ENCODE data around the gene DCDC2C.

DCDC2C gene

GRCh38 chr2:3731829-3732228 is 28.5 kb downstream of the DCDC2C start:
- no peak overlapping the region for H3K4me3 ChIP-seq (replicated peaks in 1 of 2; ENCODE audit: low read depth in 2 of 2, low read length in 2 of 2)
- DNase-seq (ENCODE audit: low read depth in 2 of 2), result no peak
- no peak for TF ChIP-seq CTCF (IDR thresholded peaks at IDR 0.05; ENCODE audit: low read depth, low read length)

- no peak for DNase-seq (ENCODE audit: low read depth in 2 of 2)
- no peak for TF ChIP-seq CTCF (IDR thresholded peaks at IDR 0.05; ENCODE audit: low read depth, low read length)
- H3K4me3 ChIP-seq (replicated peaks in 1 of 2; ENCODE audit: low read depth in 2 of 2, low read length in 2 of 2), result no peak overlapping the region
Observed at GRCh38 chr2:3736112-3736511, 32.7 kb downstream of the DCDC2C start.

GRCh38 chr2:3737128-3737527 is 33.8 kb downstream of the DCDC2C start:
- TF ChIP-seq CTCF (IDR thresholded peaks at IDR 0.05; ENCODE audit: low read depth, low read length), result no peak
- DNase-seq (ENCODE audit: low read depth in 2 of 2), result no peak

GRCh38 chr2:3738454-3738853 is 35.1 kb downstream of the DCDC2C start:
- DNase-seq (ENCODE audit: low read depth in 2 of 2), result peak; percentile 3 to 41
- TF ChIP-seq CTCF (IDR thresholded peaks at IDR 0.05; ENCODE audit: low read depth, low read length), result peak; percentile 23
- H3K4me3 ChIP-seq (replicated peaks in 1 of 2; ENCODE audit: low read depth in 2 of 2, low read length in 2 of 2), result no peak overlapping the region

More at GRCh38 chr2:3737128-3737527, 33.8 kb downstream of the DCDC2C start:
- no peak overlapping the region for H3K4me3 ChIP-seq (replicated peaks in 1 of 2; ENCODE audit: low read depth in 2 of 2, low read length in 2 of 2)

GRCh38 chr2:3739313-3739712 is 35.9 kb downstream of the DCDC2C start:
- no peak for DNase-seq (ENCODE audit: low read depth in 2 of 2)
- TF ChIP-seq CTCF (IDR thresholded peaks at IDR 0.05; ENCODE audit: low read depth, low read length), result no peak
- no peak overlapping the region for H3K4me3 ChIP-seq (replicated peaks in 1 of 2; ENCODE audit: low read depth in 2 of 2, low read length in 2 of 2)

- TF ChIP-seq CTCF (IDR thresholded peaks at IDR 0.05; ENCODE audit: low read depth, low read length), result no peak
- no peak for DNase-seq (ENCODE audit: low read depth in 2 of 2)
- no peak overlapping the region for H3K4me3 ChIP-seq (replicated peaks in 1 of 2; ENCODE audit: low read depth in 2 of 2, low read length in 2 of 2)
Observed at GRCh38 chr2:3741396-3741795, 38.0 kb downstream of the DCDC2C start.

- no peak for DNase-seq (ENCODE audit: low read depth in 2 of 2)
- no peak overlapping the region for H3K4me3 ChIP-seq (replicated peaks in 1 of 2; ENCODE audit: low read depth in 2 of 2, low read length in 2 of 2)
- TF ChIP-seq CTCF (IDR thresholded peaks at IDR 0.05; ENCODE audit: low read depth, low read length), result no peak
Observed at GRCh38 chr2:3741867-3742602, 38.7 kb downstream of the DCDC2C start.

Data from cardiac fibroblast (primary cell).